K562 (cell line): ENCODE measurements around the gene STRN3. TPM values are rescaled to one million over a fixed set of nuclear protein-coding genes. Genes with fewer than 3 reads are reported as not detected.
A peak's percentile ranks its signal among the peaks of the same experiment; 100 is the strongest.

Experiments
- BCOR ChIP-seq: fragments of 450-650 bp; IDR thresholded peaks from 2 replicates; pipeline ENCODE4 v1.6.1; 2016
- FOSL1 ChIP-seq: fragments of 200-800 bp; sonication (Bioruptor generic); conservative IDR thresholded peaks from 2 replicates; pipeline ENCODE4 v1.6.1; 2016; ENCODE audit warnings: missing genetic modification characterization, missing compliant biosample characterization
- FOXJ3 ChIP-seq: sonication (generic); formaldehyde crosslinking; IDR thresholded peaks from 2 replicates; pipeline ENCODE4 v1.4.0; 2020; ENCODE audit warnings: mild to moderate bottlenecking, missing genetic modification reagents
- KHSRP ChIP-seq: fragments of 450-650 bp; IDR thresholded peaks from 2 replicates; pipeline ENCODE4 v1.6.1; 2017
- NCOR1 ChIP-seq: fragments of 450-650 bp; IDR thresholded peaks from 2 replicates; pipeline ENCODE4 v1.6.1; 2016; ENCODE audit warnings: mild to moderate bottlenecking, moderate library complexity
- NFATC3 ChIP-seq: fragments of 450-650 bp; IDR thresholded peaks from 2 replicates; pipeline ENCODE4 v1.6.1; 2017; ENCODE audit warnings: mild to moderate bottlenecking
- NR4A1 ChIP-seq, 2 experiments: fragments of 250-450 bp in 1 of 2; fragments of 450-650 bp in 1 of 2; sonication (Bioruptor Pico) in 1 of 2; IDR thresholded peaks; 2 replicates each; pipeline versions ENCODE4 v1.4.0 to v1.6.1; 2016 to 2020; ENCODE audit warnings: mild to moderate bottlenecking in 2 of 2, missing compliant biosample characterization in 1 of 2, missing genetic modification characterization in 1 of 2, moderate library complexity in 1 of 2
- PCBP1 ChIP-seq: fragments of 200-400 bp; formaldehyde crosslinking; IDR thresholded peaks from 2 replicates; pipeline ENCODE4 v1.6.1; 2018; ENCODE audit warnings: mild to moderate bottlenecking, low read depth, low read length; ENCODE audit not compliant: poor library complexity, severe bottlenecking
- POLR2B ChIP-seq: fragments of 450-650 bp; IDR thresholded peaks from 2 replicates; pipeline ENCODE4 v1.6.1; 2018; ENCODE audit warnings: low read depth; ENCODE audit not compliant: partially characterized antibody
- PRMT5 ChIP-seq: sonication (generic); formaldehyde crosslinking; IDR thresholded peaks from 2 replicates; pipeline ENCODE4 v1.5.0; 2020; ENCODE audit warnings: missing genetic modification reagents
- PTBP1 ChIP-seq: fragments of 200-400 bp; formaldehyde crosslinking; IDR thresholded peaks from 2 replicates; pipeline ENCODE4 v1.6.1; 2017; ENCODE audit warnings: low read depth, low read length
- PURB ChIP-seq: sonication (generic); formaldehyde crosslinking; IDR thresholded peaks from 2 replicates; pipeline ENCODE4 v1.9.0; 2021; ENCODE audit warnings: low read depth, mild to moderate bottlenecking, missing genetic modification reagents
- SAFB ChIP-seq: fragments of 200-400 bp; formaldehyde crosslinking; IDR thresholded peaks from 2 replicates; pipeline ENCODE4 v1.6.1; 2017; ENCODE audit warnings: low read depth, low read length, borderline replicate concordance
- SIN3B ChIP-seq: fragments of 450-650 bp; IDR thresholded peaks from 2 replicates; pipeline ENCODE4 v1.6.1; 2017; ENCODE audit warnings: low read depth, mild to moderate bottlenecking, moderate library complexity
- SRSF1 ChIP-seq: fragments of 200-400 bp; formaldehyde crosslinking; IDR thresholded peaks from 2 replicates; pipeline ENCODE4 v1.6.1; 2017; ENCODE audit warnings: mild to moderate bottlenecking, low read depth, low read length, moderate library complexity
- STAG1 ChIP-seq: sonication (generic); formaldehyde crosslinking; IDR thresholded peaks from 2 replicates; pipeline ENCODE4 v1.5.0; 2020; ENCODE audit warnings: missing genetic modification reagents, borderline replicate concordance
- XRCC3 ChIP-seq: fragments of 450-650 bp; IDR thresholded peaks from 2 replicates; pipeline ENCODE4 v1.6.1; 2017; ENCODE audit warnings: mild to moderate bottlenecking, moderate library complexity
- ZBTB5 ChIP-seq: fragments of 450-650 bp; IDR thresholded peaks from 2 replicates; pipeline ENCODE4 v1.6.1; 2017; ENCODE audit warnings: antibody characterized with exemption
- ZBTB9 ChIP-seq: fragments of 450-650 bp; formaldehyde crosslinking; IDR thresholded peaks from 2 replicates; pipeline ENCODE4 v1.4.0; 2020; ENCODE audit warnings: mild to moderate bottlenecking, moderate library complexity
- ZKSCAN1 ChIP-seq: fragments of 150-350 bp; IDR thresholded peaks from 2 replicates; pipeline ENCODE4 v1.6.1; 2016; ENCODE audit warnings: low read depth, low read length
- ZNF140 ChIP-seq: fragments of 250-450 bp; sonication (Bioruptor Pico); IDR thresholded peaks from 2 replicates; pipeline ENCODE4 v1.8.0; 2021; ENCODE audit warnings: moderate library complexity, mild to moderate bottlenecking, inconsistent platforms
- ZNF146 ChIP-seq: IDR thresholded peaks from one replicate; pipeline ENCODE4 v1.6.1; 2018; ENCODE audit warnings: missing compliant biosample characterization; ENCODE audit not compliant: unreplicated experiment
- ZNF23 ChIP-seq: fragments of 250-450 bp; sonication (Bioruptor Pico); IDR thresholded peaks from 2 replicates; pipeline ENCODE4 v1.4.0; 2020; ENCODE audit warnings: mild to moderate bottlenecking
- ZNF518B ChIP-seq: fragments of 250-450 bp; sonication (Bioruptor Pico); IDR thresholded peaks from 2 replicates; pipeline ENCODE4 v1.5.0; 2021; ENCODE audit warnings: mild to moderate bottlenecking, moderate library complexity
- polyA plus RNA-seq, 8 experiments: library from polyadenylated mRNA; depleted of rRNA in 4 of 8; stranded (reverse) in 5 of 8; unstranded in 3 of 8; fragments of >200 nt; fragmentation: Nextera tagmentation in 2 of 8; fragmentation: Illumina TruSeq in 1 of 8; extraction: Ambion mirVana in 2 of 8; extraction: Trizol in 1 of 8; gene quantifications; 2 replicates each; pipeline versions ENCODE4 v1.2.1 to v1.2.3, GENCODE V29; 2011 to 2014; ENCODE audit warnings: inconsistent platforms in 1 of 8, missing spikeins in 1 of 8
- total RNA-seq, 7 experiments: library from RNA; depleted of rRNA in 6 of 7; stranded (reverse); fragments of >200 nt in 6 of 7; fragmentation: Illumina TruSeq in 2 of 7; extraction: Trizol in 2 of 7; gene quantifications; 2 replicates each; pipeline versions ENCODE4 v1.2.1 to v1.2.3, GENCODE V29; 2011 to 2021; ENCODE audit warnings: low replicate concordance in 1 of 7

The STRN3 gene
- total and polyA plus RNA-seq, 9 of the 15 experiments (the other 6 are each of a cell fraction or from before 2014, with no cell fraction given), result 5.9 to 29.1 (median 16.0) TPM

- TF ChIP-seq ZKSCAN1, result no peak
- TF ChIP-seq PTBP1, result no peak
- TF ChIP-seq ZNF146 (CRISPR knock-in tag), result no peak
- no peak for TF ChIP-seq PURB (CRISPR knock-in tag)
- TF ChIP-seq ZBTB9 (CRISPR knock-in tag), result no peak
- TF ChIP-seq PRMT5 (CRISPR knock-in tag), result no peak
- no peak for TF ChIP-seq NR4A1 (CRISPR knock-in tag; IDR thresholded peaks at IDR 0.05)
- TF ChIP-seq NR4A1 (tag; IDR thresholded peaks at IDR 0.05), result no peak
- no peak for TF ChIP-seq FOXJ3
- TF ChIP-seq FOSL1 (tag), result 0 out of 2 replicates have a peak, but pooled peaks have one; percentile 9
- no peak for TF ChIP-seq XRCC3
- no peak for TF ChIP-seq SAFB
- TF ChIP-seq NCOR1, result no peak
- no peak for TF ChIP-seq POLR2B
- no peak for TF ChIP-seq ZNF140
- no peak for TF ChIP-seq KHSRP
- no peak for TF ChIP-seq SIN3B
- TF ChIP-seq STAG1 (CRISPR knock-in tag), result no peak
- no peak for TF ChIP-seq NFATC3
- TF ChIP-seq SRSF1, result no peak
- TF ChIP-seq ZNF23 (CRISPR knock-in tag), result no peak
- TF ChIP-seq PCBP1, result peak; percentile 23
- no peak for TF ChIP-seq ZBTB5
- TF ChIP-seq ZNF518B, result no peak
- TF ChIP-seq BCOR, result no peak
Observed at GRCh38 chr14:31025367-31026076, 657 bp downstream of the STRN3 start, which contains the start of gene AP4S1 (continued).
